HepG2 (cell line): ENCODE data around the gene UROD. TPM values are rescaled to one million over a fixed set of nuclear protein-coding genes. Genes with fewer than 3 reads are reported as not detected.

Experiments
- BHLHE40 ChIP-seq: IDR thresholded peaks from 2 replicates; pipeline ENCODE4 v1.6.1; 2011; ENCODE audit warnings: low read length, improper control_type of control experiment
- CENPBD1 ChIP-seq: sonication (generic); formaldehyde crosslinking; IDR thresholded peaks from 2 replicates; pipeline ENCODE4 v1.8.0; 2022; ENCODE audit warnings: missing genetic modification reagents, low read depth, mild to moderate bottlenecking, borderline replicate concordance
- FOXO1 ChIP-seq: sonication (generic); formaldehyde crosslinking; IDR thresholded peaks from 2 replicates; pipeline ENCODE4 v1.4.0; 2020; ENCODE audit warnings: missing genetic modification reagents
- HOXD1 ChIP-seq: sonication (generic); formaldehyde crosslinking; IDR thresholded peaks from 2 replicates; pipeline ENCODE4 v1.5.0; 2020; ENCODE audit warnings: missing genetic modification reagents
- MED1 ChIP-seq: sonication (generic); formaldehyde crosslinking; IDR thresholded peaks from 2 replicates; pipeline ENCODE4 v1.4.0; 2020; ENCODE audit warnings: missing genetic modification reagents
- MTA1 ChIP-seq: sonication (generic); formaldehyde crosslinking; IDR thresholded peaks from 2 replicates; pipeline ENCODE4 v1.4.0; 2020; ENCODE audit warnings: missing genetic modification reagents, mild to moderate bottlenecking, borderline replicate concordance
- NCOA5 ChIP-seq: sonication (generic); formaldehyde crosslinking; IDR thresholded peaks from 2 replicates; pipeline ENCODE4 v1.4.0; 2020; ENCODE audit warnings: missing genetic modification reagents
- NONO ChIP-seq, 2 experiments: fragments of 450-650 bp in 1 of 2; sonication (generic) in 1 of 2; formaldehyde crosslinking in 1 of 2; IDR thresholded peaks in 1 of 2; conservative IDR thresholded peaks in 1 of 2; 2 replicates each; pipeline versions ENCODE4 v1.6.1 to v1.8.0; 2017 to 2022; ENCODE audit warnings: mild to moderate bottlenecking in 1 of 2, missing genetic modification reagents in 1 of 2, moderate library complexity in 1 of 2
- REXO4 ChIP-seq: sonication (generic); formaldehyde crosslinking; IDR thresholded peaks from 2 replicates; pipeline ENCODE4 v1.8.0; 2022; ENCODE audit warnings: missing genetic modification reagents, mild to moderate bottlenecking, borderline replicate concordance
- SMAD3 ChIP-seq: sonication (generic); formaldehyde crosslinking; IDR thresholded peaks from 2 replicates; pipeline ENCODE4 v1.4.0; 2020; ENCODE audit warnings: missing genetic modification reagents
- SNAI1 ChIP-seq: sonication (generic); formaldehyde crosslinking; IDR thresholded peaks from 2 replicates; pipeline ENCODE4 v1.5.0; 2020; ENCODE audit warnings: mild to moderate bottlenecking, missing genetic modification reagents, borderline replicate concordance
- TMF1 ChIP-seq: sonication (generic); formaldehyde crosslinking; IDR thresholded peaks from 2 replicates; pipeline ENCODE4 v1.8.1; 2022; ENCODE audit warnings: low read depth, missing genetic modification reagents
- TOPORS ChIP-seq: sonication (generic); formaldehyde crosslinking; IDR thresholded peaks from 2 replicates; pipeline ENCODE4 v1.8.0; 2023; ENCODE audit warnings: mild to moderate bottlenecking, missing genetic modification reagents
- ZC3H13 ChIP-seq: sonication (generic); formaldehyde crosslinking; IDR thresholded peaks from 2 replicates; pipeline ENCODE4 v1.8.1; 2023; ENCODE audit warnings: mild to moderate bottlenecking, missing genetic modification reagents, moderate library complexity
- ZEB1 ChIP-seq: IDR thresholded peaks from 2 replicates; pipeline ENCODE4 v1.6.1; 2012; ENCODE audit warnings: mild to moderate bottlenecking, low read depth, inconsistent platforms; ENCODE audit not compliant: insufficient replicate concordance
- ZFP1 ChIP-seq: IDR thresholded peaks from 2 replicates; pipeline ENCODE4 v1.6.1; 2016
- ZHX1 ChIP-seq: sonication (generic); formaldehyde crosslinking; IDR thresholded peaks from 2 replicates; pipeline ENCODE4 v1.8.1; 2022; ENCODE audit warnings: low read depth, mild to moderate bottlenecking, missing genetic modification reagents
- ZNF335 ChIP-seq: sonication (generic); formaldehyde crosslinking; IDR thresholded peaks from 2 replicates; pipeline ENCODE4 v1.4.0; 2020; ENCODE audit warnings: missing genetic modification reagents
- ZNF546 ChIP-seq: sonication (generic); formaldehyde crosslinking; conservative IDR thresholded peaks from 2 replicates; pipeline ENCODE4 v1.8.1; 2023; ENCODE audit warnings: mild to moderate bottlenecking, missing genetic modification reagents
- ZNF577 ChIP-seq: sonication (generic); formaldehyde crosslinking; IDR thresholded peaks from 2 replicates; pipeline ENCODE4 v1.4.0; 2020; ENCODE audit warnings: mild to moderate bottlenecking, low read depth, missing genetic modification reagents, borderline replicate concordance
- ZNF605 ChIP-seq: sonication (generic); formaldehyde crosslinking; IDR thresholded peaks from 2 replicates; pipeline ENCODE4 v1.8.0; 2022; ENCODE audit warnings: mild to moderate bottlenecking, missing genetic modification reagents
- ZNF639 ChIP-seq: conservative IDR thresholded peaks from 2 replicates; pipeline ENCODE4 v1.6.1; 2018; ENCODE audit warnings: missing genetic modification reagents
- ZNF768 ChIP-seq: sonication (generic); formaldehyde crosslinking; IDR thresholded peaks from 2 replicates; pipeline ENCODE4 v1.4.0; 2020; ENCODE audit warnings: missing genetic modification reagents
- ZNF788 ChIP-seq: sonication (generic); formaldehyde crosslinking; IDR thresholded peaks from 2 replicates; pipeline ENCODE4 v1.5.0; 2020; ENCODE audit warnings: mild to moderate bottlenecking, missing genetic modification reagents, borderline replicate concordance
- ZSCAN29 ChIP-seq: sonication (generic); formaldehyde crosslinking; conservative IDR thresholded peaks from 2 replicates; pipeline ENCODE4 v1.4.0; 2020; ENCODE audit warnings: mild to moderate bottlenecking, missing genetic modification reagents
- polyA plus RNA-seq, 8 experiments: library from polyadenylated mRNA; depleted of rRNA in 3 of 8; stranded (reverse) in 7 of 8; unstranded in 1 of 8; fragments of >200 nt; fragmentation: Illumina TruSeq in 4 of 8; extraction: Trizol in 4 of 8; gene quantifications; 2 replicates each; pipeline versions ENCODE4 v1.2.1 to v1.2.3, GENCODE V29; 2011 to 2016; ENCODE audit warnings: low read depth in 4 of 8, missing spikeins in 1 of 8, mixed read lengths in 1 of 8; ENCODE audit not compliant: insufficient read depth in 1 of 8
- total RNA-seq, 5 experiments: library from RNA; depleted of rRNA; stranded (reverse); fragments of >200 nt; fragmentation: Illumina TruSeq; extraction: Trizol; gene quantifications; 2 replicates each; pipeline ENCODE4 v1.2.3, GENCODE V29; 2016; ENCODE audit warnings: low read depth in 1 of 5

Gene UROD
- total and polyA plus RNA-seq, 2 of the 13 experiments (the other 11 are each of a cell fraction or from before 2014, with no cell fraction given), result 162 to 171 TPM

GRCh38 chr1:45011837-45012638 lies at the start of gene UROD (continued):
- TF ChIP-seq BHLHE40 (no peak), ZHX1 (CRISPR knock-in tag) (peak; percentile 39; the same call in 1 of the 2 replicates), ZC3H13 (CRISPR knock-in tag) (no peak), NONO (IDR thresholded peaks at IDR 0.05) (no peak), NONO (CRISPR knock-in tag; conservative IDR thresholded peaks at IDR 0.05) (no peak), MED1 (CRISPR knock-in tag) (peak; percentile 63), ZNF605 (CRISPR knock-in tag) (0 out of 2 replicates have a peak, but pooled peaks have one; percentile 20), SMAD3 (CRISPR knock-in tag) (no peak), ZNF768 (CRISPR knock-in tag) (no peak), ZSCAN29 (no peak), TMF1 (CRISPR knock-in tag) (no peak), FOXO1 (CRISPR knock-in tag) (no peak), SNAI1 (CRISPR knock-in tag) (no peak), NCOA5 (CRISPR knock-in tag) (no peak), MTA1 (CRISPR knock-in tag) (no peak), ZNF546 (CRISPR knock-in tag) (no peak), ZNF788 (CRISPR knock-in tag) (peak; percentile 79; the same call in 1 of the 2 replicates), ZNF335 (peak; percentile 99), ZNF577 (CRISPR knock-in tag) (no peak), TOPORS (CRISPR knock-in tag) (no peak), ZNF639 (CRISPR knock-in tag) (no peak), CENPBD1 (no peak), REXO4 (CRISPR knock-in tag) (no peak), ZEB1 (no peak), ZFP1 (CRISPR knock-in tag) (0 out of 2 replicates have a peak, but pooled peaks have one; percentile 34), HOXD1 (CRISPR knock-in tag) (no peak)
